Fibroblast of peridontal ligament (primary cell): ENCODE data around the gene APOBEC2.

Experiments used
- DNase-seq: peaks from one replicate; pipeline ENCODE4 v3.0.0-alpha.2; 2010; ENCODE audit errors: extremely low read depth

Gene APOBEC2

GRCh38 chr6:41037107-41037900 lies 15.7 kb upstream of the APOBEC2 start:
- DNase-seq, result no peak

DNA sequence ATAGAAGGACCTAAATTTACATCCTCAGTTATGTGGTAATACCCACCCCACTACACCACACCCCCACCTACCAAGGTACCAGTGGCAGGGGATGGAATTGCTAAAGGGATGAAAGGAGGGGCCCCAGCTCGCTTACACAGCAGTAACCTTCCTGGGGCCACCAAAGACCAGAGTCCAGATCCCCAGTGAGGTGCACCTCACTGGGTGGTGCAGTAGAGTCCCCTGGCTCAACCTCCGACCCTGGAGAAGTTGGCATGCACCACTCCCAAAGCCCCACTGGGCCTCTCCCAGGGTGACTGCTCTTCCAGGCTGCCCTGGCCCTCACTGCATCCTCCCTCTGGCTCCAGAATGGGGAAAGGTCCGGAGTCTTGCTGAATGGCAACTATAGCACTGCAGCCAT lies 14.8 kb upstream of the APOBEC2 start:
- no peak for DNase-seq

GRCh38 chr6:41039060-41039998 lies 13.7 kb upstream of the APOBEC2 start, which contains the start of gene UNC5CL:
Gene UNC5CL (minus strand): TSS chr6:41039221. CDS start chr6:41035074, 4,147 bp downstream.
- DNase-seq, result no peak

- DNase-seq, result no peak
Observed at GRCh38 chr6:41040101-41040939, 12.7 kb upstream of the APOBEC2 start.

DNA sequence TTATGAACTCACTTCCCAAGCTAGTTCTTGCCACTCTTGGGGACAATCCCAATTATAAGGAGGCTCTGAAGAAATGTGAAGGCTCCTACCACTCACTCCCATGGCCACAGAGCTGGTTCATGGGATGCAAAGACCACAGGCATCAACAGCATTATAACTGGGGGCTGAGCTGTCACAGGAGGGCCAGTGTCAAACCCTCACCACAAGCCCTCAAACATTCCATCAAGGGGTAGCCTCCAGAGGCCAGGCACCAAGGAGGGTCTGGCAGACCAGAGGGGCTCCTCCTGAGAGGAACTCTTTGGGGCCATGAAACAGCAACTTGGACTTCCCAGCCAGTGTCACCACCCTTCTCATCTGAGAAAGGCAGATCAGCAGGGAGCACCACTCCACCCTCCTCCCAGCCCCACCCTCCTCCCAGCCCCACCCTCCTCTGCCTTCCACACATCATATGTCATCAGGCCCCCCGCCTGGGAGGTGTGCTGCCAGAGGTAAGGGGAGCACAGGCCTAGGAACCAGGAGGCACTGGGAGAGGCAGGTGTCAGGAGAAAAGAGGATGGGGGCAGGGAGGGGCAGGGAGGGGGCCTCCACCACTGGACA lies 12.0 kb upstream of the APOBEC2 start:
- DNase-seq, result no peak

DNA sequence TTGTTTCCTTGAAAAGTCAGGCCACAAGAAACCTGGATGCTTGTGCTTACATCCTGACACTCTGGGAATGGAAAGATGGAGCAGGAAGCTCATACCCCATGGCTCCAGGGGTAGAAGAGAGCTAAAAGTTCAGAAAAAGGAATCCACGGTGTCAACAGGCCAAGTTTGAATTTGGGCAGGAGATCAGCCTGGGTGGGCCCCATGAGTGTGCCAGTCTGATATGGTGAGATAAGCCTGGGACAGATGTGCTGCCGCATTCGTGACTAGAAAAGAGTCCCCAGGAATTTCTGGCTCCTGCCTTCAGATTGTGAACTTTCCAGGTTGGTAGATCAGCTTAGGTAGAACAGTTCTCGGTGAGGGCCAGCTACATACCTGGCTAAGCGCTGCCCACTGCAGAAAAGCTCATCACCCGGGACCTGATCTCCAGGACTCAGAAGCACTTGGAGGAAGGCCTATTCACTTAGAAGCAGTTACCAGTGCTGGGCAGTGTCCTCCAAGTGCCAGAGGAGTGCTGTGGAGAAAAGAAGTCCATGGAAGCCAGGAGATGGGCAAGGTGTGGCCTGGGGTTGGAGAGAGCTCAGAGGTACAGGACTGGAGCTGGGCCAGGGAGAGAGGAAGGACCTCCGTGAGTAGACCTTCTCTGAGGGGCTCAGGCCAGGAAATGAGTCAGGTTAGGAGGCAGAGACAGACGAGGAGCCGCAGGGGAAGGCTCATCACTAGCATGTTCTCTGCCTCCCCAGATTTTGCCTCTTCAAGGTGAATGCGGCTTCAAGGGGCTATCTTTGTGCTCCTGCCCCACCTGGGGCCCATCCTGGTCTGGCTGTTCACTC lies 10.6 kb upstream of the APOBEC2 start, which contains the start of gene TSPO2:
TSPO2 (plus strand) TSS at position 242 of the 830 bp plus-strand sequence; CDS start at position 761, 519 bp downstream.
- DNase-seq, result no peak

- DNase-seq, result no peak
Observed at GRCh38 chr6:41043151-41043550, 9.9 kb upstream of the APOBEC2 start.

DNA sequence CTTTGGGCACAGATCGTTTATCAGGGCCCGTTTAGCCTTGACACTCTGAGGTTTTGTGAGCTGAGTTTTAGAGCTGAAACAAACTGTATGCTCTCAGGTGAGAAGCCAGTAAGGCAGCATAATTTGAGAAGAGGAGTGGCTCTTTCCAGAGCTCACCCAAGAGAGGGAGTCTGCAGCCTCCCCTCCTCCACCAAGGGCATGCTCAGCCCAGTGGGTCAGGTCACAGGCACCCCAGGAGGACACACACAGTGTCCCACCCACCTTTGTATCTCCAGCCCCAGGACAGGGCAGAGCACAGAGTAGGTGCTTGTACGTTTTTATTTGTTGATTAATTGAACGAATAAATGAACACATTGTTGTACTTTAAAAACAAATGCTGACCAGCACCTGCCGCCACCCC lies 7.3 kb upstream of the APOBEC2 start:
- no peak for DNase-seq

DNA sequence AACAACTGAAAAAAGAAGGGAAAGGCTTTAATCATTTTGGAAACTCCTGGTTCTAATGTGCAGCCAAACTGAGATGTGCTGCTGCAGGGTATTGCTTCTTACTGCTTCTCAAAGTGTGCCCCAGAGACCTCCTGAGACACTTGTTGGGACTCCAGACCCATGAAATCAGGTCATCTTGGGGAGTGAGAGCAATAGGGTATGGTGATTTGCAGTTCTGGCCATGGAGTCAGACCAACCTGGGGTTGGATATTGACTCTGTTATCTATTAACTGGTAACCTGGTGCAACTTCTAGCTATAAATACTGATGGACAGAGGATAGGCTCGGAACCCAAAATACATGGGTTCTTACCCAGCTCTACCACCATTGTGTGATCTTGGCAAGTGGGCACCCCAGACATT lies 6.9 kb upstream of the APOBEC2 start:
- DNase-seq, result no peak

DNA sequence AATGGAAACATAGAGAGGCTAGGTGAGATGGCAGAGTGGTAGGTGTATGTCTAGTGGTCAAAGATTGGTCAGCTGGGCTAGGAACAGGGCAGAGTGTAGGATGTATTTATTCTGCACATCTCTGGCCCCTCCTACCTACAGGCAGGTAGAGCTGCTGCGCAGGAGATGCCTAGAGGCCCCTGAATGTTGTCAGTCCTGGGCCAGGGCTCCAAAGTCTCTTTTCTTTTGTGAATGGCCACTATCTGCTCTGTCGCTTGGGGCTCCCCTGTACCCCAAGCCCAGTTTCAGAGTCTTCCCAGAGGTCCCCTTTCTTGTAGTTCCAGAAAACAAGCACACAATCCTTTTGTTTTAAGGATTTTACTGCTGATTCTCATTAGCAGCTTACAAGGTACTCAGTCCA lies 5.7 kb upstream of the APOBEC2 start:
- no peak for DNase-seq

GRCh38 chr6:41047745-41048732 lies 5.0 kb upstream of the APOBEC2 start:
- no peak for DNase-seq

GRCh38 chr6:41049521-41049920 lies 3.5 kb upstream of the APOBEC2 start:
- no peak for DNase-seq

DNA sequence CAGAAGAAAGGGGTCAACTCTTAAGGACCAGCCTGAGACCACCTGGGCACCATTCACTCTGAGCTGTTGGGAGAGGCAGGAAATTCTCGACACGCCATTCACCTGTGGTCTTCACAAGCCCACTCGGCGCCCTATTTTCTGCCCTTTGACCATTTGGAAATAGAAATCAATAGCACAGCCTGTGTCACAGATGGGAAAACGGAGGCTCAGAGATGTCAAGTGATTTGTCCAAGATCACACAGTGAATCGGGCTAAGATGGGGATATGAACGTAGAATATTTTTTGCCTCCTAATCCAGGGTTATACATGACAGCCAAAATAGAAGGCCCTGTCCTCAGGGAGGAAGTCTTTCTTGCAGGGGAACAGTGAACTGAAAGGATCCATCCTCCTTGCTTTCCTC lies 3.0 kb upstream of the APOBEC2 start:
- no peak for DNase-seq

GRCh38 chr6:41050536-41050935 lies 2.5 kb upstream of the APOBEC2 start:
- no peak for DNase-seq

DNA sequence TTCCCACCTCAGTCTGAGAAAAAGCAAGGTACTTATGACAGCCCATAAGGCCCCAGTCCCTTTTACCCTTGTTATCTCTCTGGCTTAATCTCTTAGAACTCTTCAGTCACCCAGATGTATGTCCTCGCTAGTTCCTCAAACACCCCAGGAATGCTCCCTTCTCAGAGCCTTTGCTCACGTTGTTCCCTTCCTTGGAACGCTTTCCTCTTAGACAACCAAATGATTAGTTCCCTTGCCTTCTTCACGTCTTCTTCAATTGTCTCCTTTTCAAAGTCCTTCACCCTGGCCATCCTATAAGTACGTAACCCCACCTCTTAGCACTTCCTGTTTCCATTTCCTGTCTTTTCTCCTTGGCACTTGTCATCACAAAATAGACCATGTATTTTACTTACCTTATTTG lies 1.1 kb upstream of the APOBEC2 start:
- no peak for DNase-seq

DNA sequence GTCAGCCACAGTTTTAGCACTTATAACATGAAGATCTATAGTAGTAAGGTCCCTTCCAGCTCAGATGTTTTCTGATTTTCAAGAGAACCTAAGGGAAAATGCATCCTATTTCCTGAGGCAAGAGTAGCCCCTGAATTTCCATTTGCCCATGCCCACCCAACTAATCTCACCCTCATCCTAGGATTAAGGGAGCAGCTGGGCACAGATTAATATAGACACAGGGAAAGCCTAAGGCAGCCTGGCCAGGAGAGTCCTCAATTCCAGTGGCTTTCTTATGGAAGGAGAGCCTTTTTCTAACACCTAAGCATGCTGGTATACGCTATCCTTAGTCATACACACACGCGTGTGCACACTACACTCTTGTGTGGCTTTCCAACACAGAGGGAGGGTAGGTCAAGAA lies 1.5 kb downstream of the APOBEC2 start:
- no peak for DNase-seq

DNA sequence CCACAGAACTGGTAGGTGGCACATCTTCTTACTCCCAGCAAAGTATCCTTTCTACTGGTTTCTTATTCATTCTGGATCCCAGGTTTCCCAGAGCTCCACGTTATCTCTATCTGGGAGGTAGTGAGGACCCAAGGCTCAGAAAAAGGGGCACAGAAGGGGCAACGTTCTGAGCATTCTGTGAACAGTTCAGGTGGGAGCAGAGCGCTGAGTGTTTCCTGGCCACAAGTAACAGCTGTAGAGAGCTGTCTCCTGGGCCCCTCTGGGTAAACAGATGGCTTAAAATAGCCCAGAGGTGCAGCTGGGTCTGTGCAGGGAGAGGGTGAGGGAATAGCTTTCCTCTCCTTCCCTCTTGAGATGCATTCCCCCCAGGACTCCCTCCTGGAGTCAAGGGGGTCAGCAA lies 2.1 kb downstream of the APOBEC2 start:
- no peak for DNase-seq

- DNase-seq, result no peak
Observed at GRCh38 chr6:41056768-41057490, 3.9 kb downstream of the APOBEC2 start.

DNA sequence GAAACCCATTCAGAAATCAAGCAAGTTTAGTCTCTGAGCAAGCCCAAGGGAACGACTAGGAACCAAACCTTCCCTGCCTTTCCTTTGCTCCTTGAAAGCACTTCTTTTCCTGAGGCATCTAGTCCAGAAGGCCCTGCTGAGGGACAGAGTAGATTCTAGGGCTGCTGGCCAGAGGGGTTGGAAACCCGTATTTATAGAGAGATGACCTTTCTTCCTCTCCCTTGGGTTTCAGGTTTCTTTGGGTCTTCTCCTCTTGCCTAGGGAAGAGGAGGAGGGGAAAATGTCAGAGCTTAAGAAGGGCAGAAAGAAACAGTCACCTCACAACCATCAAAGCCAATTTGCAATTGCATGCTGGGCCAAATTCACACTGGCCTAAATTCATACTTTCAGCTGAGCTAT lies 5.8 kb downstream of the APOBEC2 start:
- no peak for DNase-seq
